Measurements from ENCODE around the gene OPCML.

The OPCML gene

DNA sequence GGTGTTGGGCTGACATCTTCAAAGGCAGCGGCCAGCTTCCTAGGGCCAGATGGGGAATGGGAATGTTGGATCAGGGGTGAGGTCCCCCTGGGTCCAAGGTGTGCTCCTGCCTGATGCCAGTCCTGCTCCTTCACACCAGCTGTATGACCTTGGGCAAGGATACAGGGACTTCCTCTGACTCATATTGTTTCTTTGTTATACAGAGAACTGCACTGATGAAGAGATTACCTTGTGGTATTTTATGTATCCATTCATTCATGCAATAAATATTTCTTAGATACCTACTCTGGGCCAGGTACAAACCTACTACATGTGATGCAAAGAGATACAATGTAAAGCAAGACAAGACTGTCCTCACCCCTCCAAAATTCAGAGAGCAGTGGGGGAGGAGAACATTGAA, 3.9 kb upstream of the OPCML start:
- no peak for DNase-seq (ENCODE audit: low spot score)
- TF ChIP-seq, protein P1, sequence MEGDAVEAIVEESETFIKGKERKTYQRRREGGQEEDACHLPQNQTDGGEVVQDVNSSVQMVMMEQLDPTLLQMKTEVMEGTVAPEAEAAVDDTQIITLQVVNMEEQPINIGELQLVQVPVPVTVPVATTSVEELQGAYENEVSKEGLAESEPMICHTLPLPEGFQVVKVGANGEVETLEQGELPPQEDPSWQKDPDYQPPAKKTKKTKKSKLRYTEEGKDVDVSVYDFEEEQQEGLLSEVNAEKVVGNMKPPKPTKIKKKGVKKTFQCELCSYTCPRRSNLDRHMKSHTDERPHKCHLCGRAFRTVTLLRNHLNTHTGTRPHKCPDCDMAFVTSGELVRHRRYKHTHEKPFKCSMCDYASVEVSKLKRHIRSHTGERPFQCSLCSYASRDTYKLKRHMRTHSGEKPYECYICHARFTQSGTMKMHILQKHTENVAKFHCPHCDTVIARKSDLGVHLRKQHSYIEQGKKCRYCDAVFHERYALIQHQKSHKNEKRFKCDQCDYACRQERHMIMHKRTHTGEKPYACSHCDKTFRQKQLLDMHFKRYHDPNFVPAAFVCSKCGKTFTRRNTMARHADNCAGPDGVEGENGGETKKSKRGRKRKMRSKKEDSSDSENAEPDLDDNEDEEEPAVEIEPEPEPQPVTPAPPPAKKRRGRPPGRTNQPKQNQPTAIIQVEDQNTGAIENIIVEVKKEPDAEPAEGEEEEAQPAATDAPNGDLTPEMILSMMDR (IDR thresholded peaks at IDR 0.05; ENCODE audit: extremely low read depth, missing control alignments): no peak

- TF ChIP-seq, protein P1 (IDR thresholded peaks at IDR 0.05; ENCODE audit: extremely low read depth, missing control alignments): no peak
- DNase-seq (ENCODE audit: low spot score): no peak
These were observed 904 bp upstream of the OPCML start for GRCh38 chr11:133533205-133533604.

DNA sequence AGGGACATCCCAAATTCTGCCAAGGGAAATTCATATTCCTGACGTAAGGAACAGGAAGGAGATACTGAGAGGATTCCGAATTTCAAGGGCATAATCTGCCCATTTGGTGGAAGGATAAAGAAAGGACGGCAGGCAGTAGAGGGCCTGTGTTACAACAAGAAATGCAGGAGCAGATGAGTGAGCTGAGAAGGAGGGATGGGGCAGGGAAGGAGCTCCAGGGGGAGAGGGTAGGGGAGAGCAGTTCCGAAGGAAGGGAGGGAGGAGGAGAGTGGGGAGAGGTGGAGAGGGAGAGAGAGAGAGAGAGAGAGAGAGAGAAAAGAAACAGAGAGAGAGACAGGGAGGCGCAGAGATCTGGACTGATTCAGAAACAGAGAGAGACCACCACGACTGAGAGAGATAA, 843 bp downstream of the OPCML start:
- TF ChIP-seq, protein P1 (IDR thresholded peaks at IDR 0.05; ENCODE audit: extremely low read depth, missing control alignments): no peak
- DNase-seq (ENCODE audit: low spot score): no peak

DNA sequence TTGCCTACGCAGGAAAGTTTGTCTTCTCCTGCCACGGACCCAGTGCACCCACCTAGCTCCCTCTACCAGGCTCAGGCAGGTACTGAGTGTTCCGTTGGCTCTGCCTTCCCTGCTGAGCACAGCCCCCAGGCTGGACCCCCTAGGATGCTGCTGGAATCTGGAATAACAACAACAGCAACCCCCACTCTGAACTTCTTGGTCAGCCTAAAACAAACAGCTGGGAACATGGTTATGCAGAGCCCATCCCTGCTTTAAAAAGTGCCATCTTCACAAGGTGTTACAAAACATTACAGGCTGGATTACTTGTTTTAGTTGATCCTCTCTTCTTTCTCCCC, 1.8 kb downstream of the OPCML start:
- no peak for DNase-seq (ENCODE audit: low spot score)
- TF ChIP-seq, protein P1 (IDR thresholded peaks at IDR 0.05; ENCODE audit: extremely low read depth, missing control alignments): no peak

GRCh38 chr11:133529807-133530500, 2.3 kb downstream of the OPCML start:
- TF ChIP-seq, protein P1 (IDR thresholded peaks at IDR 0.05; ENCODE audit: extremely low read depth, missing control alignments): no peak
- DNase-seq (ENCODE audit: low spot score): no peak

- DNase-seq (ENCODE audit: low spot score): no peak
- TF ChIP-seq, protein P1 (IDR thresholded peaks at IDR 0.05; ENCODE audit: extremely low read depth, missing control alignments): no peak
These were observed 5.5 kb downstream of the OPCML start for GRCh38 chr11:133526790-133527189.

- TF ChIP-seq, protein P1 (IDR thresholded peaks at IDR 0.05; ENCODE audit: extremely low read depth, missing control alignments): no peak
- no peak for DNase-seq (ENCODE audit: low spot score)
These were observed 6.3 kb downstream of the OPCML start for GRCh38 chr11:133525976-133526375.
